HepG2 (cell line): ENCODE data around the gene NEIL3. TPM values are rescaled to one million over a fixed set of nuclear protein-coding genes. Genes with fewer than 3 reads are reported as not detected.

ENCODE experiments used
- ATAC-seq: fragments of 200-7000 bp; cut with Tn5 transposase; 3 replicates; pipeline ENCODE4 v1.9.1; 2020; ENCODE audit warnings: mild to moderate bottlenecking, moderate library complexity
- BruUV-seq: library from RNA; stranded (reverse); fragments of 400-500 nt; replicated peaks from 2 replicates; lab custom pipeline; 2021; lab: Mats Ljungman, UMichigan
- CTCF ChIA-PET: fragments of 300-600 bp; formaldehyde crosslinking; extraction: SDS; loops from one replicate; lab custom pipeline; 2021; ENCODE audit warnings: low total read pairs, inconsistent platforms, low intra/inter-chr PET ratio; lab: Yijun Ruan, JAX
- POLR2A ChIA-PET: fragments of 350-600 bp; sonication (Branson Sonifier 250); formaldehyde crosslinking; loops from one replicate; lab custom pipeline; 2020; ENCODE audit warnings: antibody characterized with exemption, inconsistent platforms; lab: Yijun Ruan, JAX
- DNase-seq: peaks from one replicate; pipeline ENCODE4 v3.0.0-alpha.2; 2015; ENCODE audit warnings: low spot score
- FAIRE-seq: peaks from 3 replicates; lab custom pipeline; 2011; peaks lifted over from hg19 to GRCh38; lab: Jason Lieb, UNC
- H2AFZ ChIP-seq: one replicate; pipeline ENCODE4 v1.6.1; 2011; ENCODE audit warnings: low read length, inconsistent platforms
- H3K27ac ChIP-seq: fragments of 300-600 bp; 3 replicates; pipeline ENCODE4 v1.8.0; 2011; ENCODE audit warnings: mixed run types, mild to moderate bottlenecking, mixed read lengths, low read length, inconsistent platforms; ENCODE audit not compliant: insufficient read depth; ENCODE audit errors: extremely low read length
- H3K27me3 ChIP-seq, 2 experiments: fragments of 200-600 bp in 1 of 2; 2 replicates in 1 of 2; 3 replicates in 1 of 2; pipeline versions ENCODE4 v1.6.0 to v1.8.0; 2011; ENCODE audit warnings: low read length in 2 of 2, mild to moderate bottlenecking in 2 of 2, moderate library complexity in 2 of 2, inconsistent platforms in 1 of 2; ENCODE audit not compliant: insufficient read depth in 2 of 2, control insufficient read depth in 1 of 2
- H3K36me3 ChIP-seq, 2 experiments: fragments of 200-600 bp in 1 of 2; replicated peaks in 1 of 2; 2 replicates in 1 of 2; 3 replicates in 1 of 2; pipeline versions ENCODE4 v1.5.1 to v1.8.0; 2011; ENCODE audit warnings: low read length in 2 of 2, inconsistent platforms in 1 of 2; ENCODE audit not compliant: insufficient read depth in 2 of 2, control insufficient read depth in 1 of 2
- H3K4me1 ChIP-seq: 2 replicates; pipeline ENCODE4 v1.5.1; 2012; ENCODE audit warnings: low read length, inconsistent platforms; ENCODE audit not compliant: insufficient read depth
- H3K4me2 ChIP-seq: 2 replicates; pipeline ENCODE4 v1.6.0; 2011; ENCODE audit warnings: low read depth, low read length, inconsistent platforms
- H3K4me3 ChIP-seq, 3 experiments: fragments of 200-600 bp in 1 of 3; sonication (generic), shearing (Covaris generic) in 1 of 3; replicated peaks in 1 of 3; 2 replicates each; pipeline ENCODE4 v1.5.1; 2011 to 2016; ENCODE audit warnings: low read length in 3 of 3, inconsistent platforms in 2 of 3, low read depth in 2 of 3, mild to moderate bottlenecking in 2 of 3, control low read depth in 1 of 3, mixed read lengths in 1 of 3; ENCODE audit not compliant: insufficient read depth in 1 of 3
- H3K79me2 ChIP-seq: one replicate; pipeline ENCODE4 v1.6.1; 2011; ENCODE audit warnings: low read length, inconsistent platforms; ENCODE audit not compliant: insufficient read depth
- H3K9ac ChIP-seq: 2 replicates; pipeline ENCODE4 v1.6.0; 2011; ENCODE audit warnings: mild to moderate bottlenecking, low read depth, low read length, inconsistent platforms; ENCODE audit not compliant: insufficient read depth
- H3K9me3 ChIP-seq: 2 replicates; pipeline ENCODE4 v1.5.1; 2012; ENCODE audit warnings: mild to moderate bottlenecking, low read length
- H4K20me1 ChIP-seq: 2 replicates; pipeline ENCODE4 v1.6.0; 2011; ENCODE audit warnings: inconsistent platforms, mild to moderate bottlenecking, low read length, moderate library complexity; ENCODE audit not compliant: insufficient read depth
- ATF2 ChIP-seq: sonication (generic); formaldehyde crosslinking; IDR thresholded peaks from 2 replicates; pipeline ENCODE4 v1.4.0; 2020; ENCODE audit warnings: missing genetic modification reagents
- DNMT1 ChIP-seq: sonication (generic); formaldehyde crosslinking; IDR thresholded peaks from 2 replicates; pipeline ENCODE4 v1.5.1; 2020; ENCODE audit warnings: mild to moderate bottlenecking, missing genetic modification reagents
- E2F1 ChIP-seq: sonication (generic); formaldehyde crosslinking; IDR thresholded peaks from 2 replicates; pipeline ENCODE4 v1.5.0; 2020; ENCODE audit warnings: missing genetic modification reagents
- ESRRA ChIP-seq: sonication (generic); formaldehyde crosslinking; IDR thresholded peaks from 2 replicates; pipeline ENCODE4 v1.5.1; 2020; ENCODE audit warnings: mild to moderate bottlenecking, low read depth, missing genetic modification reagents
- FOSL2 ChIP-seq: sonication (generic); formaldehyde crosslinking; IDR thresholded peaks from 2 replicates; pipeline ENCODE4 v1.4.0; 2020; ENCODE audit warnings: missing genetic modification reagents
- FOXA1 ChIP-seq, 2 experiments: fragments of 450-650 bp in 1 of 2; sonication (generic) in 1 of 2; formaldehyde crosslinking in 1 of 2; IDR thresholded peaks; 2 replicates each; pipeline versions ENCODE4 v1.4.0 to v1.6.1; 2016 to 2020; ENCODE audit warnings: missing genetic modification reagents in 1 of 2
- KDM6A ChIP-seq: IDR thresholded peaks from 2 replicates; pipeline ENCODE4 v1.6.1; 2016; ENCODE audit warnings: low read depth
- KLF16 ChIP-seq, 2 experiments: sonication (generic) in 1 of 2; formaldehyde crosslinking in 1 of 2; IDR thresholded peaks; 2 replicates each; pipeline versions ENCODE4 v1.6.1 to v1.8.0; 2016 to 2023; ENCODE audit warnings: missing genetic modification reagents in 2 of 2, missing compliant biosample characterization in 1 of 2
- PAXIP1 ChIP-seq: sonication (generic); formaldehyde crosslinking; conservative IDR thresholded peaks from 2 replicates; pipeline ENCODE4 v1.4.0; 2020; ENCODE audit warnings: mild to moderate bottlenecking, missing genetic modification reagents, moderate library complexity
- SUZ12 ChIP-seq: fragments of 150-350 bp; IDR thresholded peaks from 2 replicates; pipeline ENCODE4 v1.6.1; 2014; ENCODE audit warnings: low read depth, low read length
- U2AF1 ChIP-seq: fragments of 200-400 bp; formaldehyde crosslinking; optimal IDR thresholded peaks from 2 replicates; pipeline ENCODE3; 2017; ENCODE audit warnings: mild to moderate bottlenecking, low read depth, low read length
- ZNF280D ChIP-seq: sonication (generic); formaldehyde crosslinking; IDR thresholded peaks from 2 replicates; pipeline ENCODE4 v1.5.1; 2020; ENCODE audit warnings: mild to moderate bottlenecking, missing genetic modification reagents
- ZNF670 ChIP-seq: sonication (generic); formaldehyde crosslinking; IDR thresholded peaks from 2 replicates; pipeline ENCODE4 v1.8.0; 2022; ENCODE audit warnings: mild to moderate bottlenecking, missing genetic modification reagents, borderline replicate concordance
- ZNF883 ChIP-seq: sonication (generic); formaldehyde crosslinking; IDR thresholded peaks from 2 replicates; pipeline ENCODE4 v1.5.1; 2020; ENCODE audit warnings: mild to moderate bottlenecking, missing genetic modification reagents; ENCODE audit errors: not compliant biosample characterization
- WGBS: methylation state at CpG from one replicate; pipeline ENCODE4 v1.1.6; 2017; ENCODE audit warnings: low lambda C conversion rate; 5-methylcytosine and 5-hydroxymethylcytosine counted together
- in situ Hi-C: cut with HindIII; loops from 2 replicates; pipeline ENCODE4 v1.10.0; 2017; ENCODE audit warnings: low pct_unique_long_range_greater_than_20kb; ENCODE audit not compliant: extremely low pct_ligation_motif_present
- intact Hi-C: fragments of 100-400 bp; cut with micrococcal nuclease; formaldehyde crosslinking; loops from one replicate; pipeline ENCODE4 v1.10.0; 2022; ENCODE audit not compliant: unreplicated experiment
- polyA plus RNA-seq, 8 experiments: library from polyadenylated mRNA; depleted of rRNA in 3 of 8; stranded (reverse) in 7 of 8; unstranded in 1 of 8; fragments of >200 nt; fragmentation: Illumina TruSeq in 4 of 8; extraction: Trizol in 4 of 8; gene quantifications; 2 replicates each; pipeline versions ENCODE4 v1.2.1 to v1.2.3, GENCODE V29; 2011 to 2016; ENCODE audit warnings: low read depth in 4 of 8, missing spikeins in 1 of 8, mixed read lengths in 1 of 8; ENCODE audit not compliant: insufficient read depth in 1 of 8
- total RNA-seq, 5 experiments: library from RNA; depleted of rRNA; stranded (reverse); fragments of >200 nt; fragmentation: Illumina TruSeq; extraction: Trizol; gene quantifications; 2 replicates each; pipeline ENCODE4 v1.2.3, GENCODE V29; 2016; ENCODE audit warnings: low read depth in 1 of 5

The NEIL3 gene
- total and polyA plus RNA-seq, 2 of the 13 experiments (the other 11 are each of a cell fraction or from before 2014, with no cell fraction given) = 3.5 to 8.4 TPM

- no peak for DNase-seq
- ATAC-seq = no peak
- Histone ChIP-seq H3K4me3 (no peak overlapping the region), H3K4me2 (no peak overlapping the region), H3K9ac (no peak overlapping the region), H2AFZ (no peak overlapping the region), H3K27me3 (no peaks in the 10 kb centered on the region), H4K20me1 (no peaks in the 10 kb centered on the region), H3K9me3 (no peaks in the 10 kb centered on the region), H3K4me1 (peaks cover 6% of the 10 kb centered on the region; the same call in 1 of the 2 replicates), H3K36me3 (no peaks in the 10 kb centered on the region), H3K27ac (no peak overlapping the region), H3K79me2 (no peaks in the 10 kb centered on the region)
- ChIA-PET CTCF (no interaction called here), POLR2A (no interaction called here)
- 0% methylated on average over 1 of the region's 1 CpG for WGBS
- BruUV-seq = no TSS peak
- intact Hi-C loops (no loop called here), in situ Hi-C loops (no loop called here)
- FAIRE-seq = no peak
- TF ChIP-seq E2F1 (CRISPR knock-in tag) (no peak), ATF2 (no peak), ZNF883 (CRISPR knock-in tag) (no peak), FOSL2 (no peak), ESRRA (CRISPR knock-in tag) (no peak), KDM6A (CRISPR knock-in tag) (no peak), PAXIP1 (no peak), FOXA1 (IDR thresholded peaks at IDR 0.05) (no peak), FOXA1 (CRISPR knock-in tag; IDR thresholded peaks at IDR 0.05) (no peak), ZNF670 (CRISPR knock-in tag) (no peak), DNMT1 (CRISPR knock-in tag) (no peak), SUZ12 (no peak), U2AF1 (no peak), ZNF280D (CRISPR knock-in tag) (no peak), KLF16 (CRISPR knock-in tag; IDR thresholded peaks at IDR 0.05) (no peak)
These were observed 43.2 kb upstream of the NEIL3 start for GRCh38 chr4:177266506-177266905.
